ENCODE results near the gene GNG8.
"Not testable (repeated sequence)": the region's sequence is repeated elsewhere in the genome, so short reads cannot be mapped to it uniquely, and the experiment has no call there.

GNG8 gene

GRCh38 chr19:46644720-46645119, 8.7 kb upstream of the GNG8 start:
- DNase-seq, result no peak

DNA sequence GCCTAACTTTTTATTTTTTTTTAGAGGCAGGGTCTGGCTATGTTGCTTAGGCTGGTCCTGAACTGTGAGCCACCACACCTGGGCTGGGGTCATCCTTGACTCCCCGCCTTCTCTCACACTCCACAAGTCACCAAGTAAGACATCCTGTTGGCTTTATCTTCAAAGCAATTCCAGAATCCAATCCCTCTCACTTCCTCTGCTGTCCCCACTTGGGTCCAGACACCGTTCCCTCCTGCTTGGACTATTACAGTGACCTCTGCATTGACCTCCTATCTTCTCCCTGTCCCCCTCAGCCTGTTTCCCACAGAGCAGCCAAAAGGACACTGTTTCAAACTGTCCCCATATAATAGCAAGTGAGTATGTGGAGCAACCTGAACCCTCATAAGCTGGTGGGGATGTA, 4.7 kb upstream of the GNG8 start:
- DNase-seq, result no peak

DNA sequence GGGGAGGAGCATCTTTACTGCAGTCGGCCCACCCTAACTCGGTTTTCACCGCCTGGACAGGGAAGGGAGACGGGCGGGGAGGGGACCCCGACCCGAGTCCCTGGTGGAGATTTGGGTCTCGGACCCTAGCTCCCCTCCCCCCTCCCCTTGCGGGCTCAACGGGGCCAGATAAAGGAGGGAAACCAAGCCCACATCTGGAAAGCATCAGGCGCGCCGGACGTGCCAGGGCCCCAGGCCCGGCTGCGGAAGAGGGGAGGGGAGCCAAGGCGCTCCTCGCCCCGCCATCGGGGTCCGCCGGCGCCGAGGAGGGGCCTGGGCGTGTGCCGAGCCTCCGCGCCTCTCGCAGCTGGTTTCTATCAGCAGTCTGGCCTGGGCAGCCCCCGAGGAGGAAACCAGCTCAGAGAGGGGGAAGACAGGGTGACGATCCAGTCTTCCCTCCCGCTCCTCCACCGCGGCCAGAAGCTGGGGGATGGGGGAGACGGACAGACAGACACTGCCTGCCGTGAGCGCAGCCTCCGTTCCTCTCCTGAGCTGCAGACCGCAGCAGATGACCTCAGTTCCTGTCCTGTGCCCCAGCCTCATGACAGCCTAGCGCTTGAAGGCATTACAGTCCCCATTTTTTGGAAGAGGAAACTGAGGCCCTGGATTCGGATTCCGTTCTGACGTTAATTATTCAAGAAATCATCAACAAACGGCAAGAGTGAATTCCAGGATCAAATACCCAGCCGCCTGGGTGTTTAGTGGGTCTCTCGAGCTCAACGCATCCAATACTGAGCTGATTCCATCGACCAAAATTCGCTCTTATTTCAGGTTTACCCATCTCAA, 3.6 kb upstream of the GNG8 start:
- DNase-seq, result peak; percentile 34

DNA sequence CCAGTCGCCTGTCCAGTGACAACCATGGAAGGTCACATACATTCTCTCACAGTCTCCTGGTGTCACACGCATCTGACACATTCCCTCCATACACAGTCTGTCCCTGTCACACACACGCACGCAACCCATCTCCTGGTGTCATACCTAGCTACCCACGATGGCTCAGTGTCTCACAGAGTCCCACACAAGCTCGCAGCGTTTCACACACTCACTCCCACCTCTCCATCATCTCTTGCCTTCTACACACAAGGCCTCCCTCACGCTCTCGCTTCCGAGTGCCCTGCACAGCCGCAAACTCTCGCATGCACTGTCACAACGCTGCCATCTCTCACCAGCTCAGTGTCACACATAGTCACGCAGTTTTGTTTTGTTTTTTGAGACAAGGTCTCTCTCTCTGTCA, 1.2 kb upstream of the GNG8 start:
- DNase-seq, result no peak

DNA sequence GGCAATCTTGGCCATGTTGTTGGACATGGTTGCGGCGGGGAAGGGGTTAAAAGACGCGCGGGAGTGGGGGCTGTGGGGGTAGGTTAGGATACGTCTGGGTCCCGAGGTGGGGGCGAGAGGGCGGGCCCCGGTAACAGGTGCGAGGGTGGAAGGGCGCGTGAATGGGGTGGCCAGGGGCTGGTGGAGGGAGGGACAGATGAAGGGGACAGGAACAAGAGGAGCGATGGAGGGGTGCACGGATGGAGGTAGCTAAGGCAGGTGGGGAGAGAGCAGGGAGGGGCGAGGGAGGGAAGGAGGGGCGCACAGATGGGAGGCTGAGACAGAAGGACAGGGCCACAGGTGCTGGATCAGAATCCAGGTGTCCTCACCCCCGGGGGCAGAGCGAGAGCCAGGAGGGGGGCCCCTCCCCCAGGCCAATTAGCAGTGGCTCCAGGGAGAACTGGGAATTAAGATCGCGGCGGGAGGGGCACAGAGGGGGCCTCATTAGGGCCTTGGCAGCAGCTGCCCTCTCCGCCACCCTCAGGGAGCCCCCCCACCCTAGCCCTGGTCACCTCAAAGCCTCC, 1.3 kb downstream of the GNG8 start:
- DNase-seq, result no peak

- peak; percentile 96 for DNase-seq
Observed at GRCh38 chr19:46634045-46634655, 1.9 kb downstream of the GNG8 start.

DNA sequence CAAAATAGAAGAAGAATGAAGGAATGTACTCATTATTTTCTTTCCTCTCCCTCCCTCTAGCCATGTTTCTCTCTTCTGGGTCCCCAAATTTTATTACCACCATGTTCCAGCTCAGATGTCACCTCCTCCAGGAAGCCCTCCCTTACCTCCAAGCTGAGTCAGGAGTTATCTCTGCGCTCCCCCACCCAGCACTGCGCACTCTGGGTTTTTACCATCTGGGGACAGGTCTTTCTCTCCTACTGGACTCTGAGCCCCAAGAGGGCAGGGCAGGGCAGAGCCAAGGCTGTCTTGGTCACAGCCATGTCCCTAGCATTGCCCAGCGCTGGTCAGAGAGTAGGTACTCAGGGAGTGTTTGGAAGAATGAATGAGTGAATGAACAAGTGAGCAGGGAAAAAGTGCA, 2.9 kb downstream of the GNG8 start:
- no peak for DNase-seq

DNA sequence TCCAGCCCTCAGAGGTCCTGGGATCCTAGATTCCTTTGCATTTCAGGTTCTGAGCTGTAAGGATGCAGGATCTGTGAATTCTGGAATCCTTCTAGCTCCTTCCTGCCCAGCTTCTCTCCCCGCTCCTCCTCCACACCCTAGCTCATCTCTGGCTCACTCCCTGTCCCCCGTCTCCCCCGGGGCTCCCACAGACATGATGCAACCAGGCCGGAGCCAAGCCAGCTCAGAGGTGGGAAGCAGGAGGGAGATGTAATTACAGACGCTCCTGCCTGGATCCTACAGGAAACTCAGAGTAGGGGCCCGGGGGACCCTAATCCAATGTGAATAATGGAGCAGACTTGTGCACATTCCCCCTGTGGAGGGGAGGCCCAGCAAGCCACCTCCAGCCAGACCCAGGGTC, 4.5 kb downstream of the GNG8 start:
- no peak for DNase-seq

- no peak for DNase-seq
Observed at GRCh38 chr19:46630586-46631205, 5.3 kb downstream of the GNG8 start.

DNA sequence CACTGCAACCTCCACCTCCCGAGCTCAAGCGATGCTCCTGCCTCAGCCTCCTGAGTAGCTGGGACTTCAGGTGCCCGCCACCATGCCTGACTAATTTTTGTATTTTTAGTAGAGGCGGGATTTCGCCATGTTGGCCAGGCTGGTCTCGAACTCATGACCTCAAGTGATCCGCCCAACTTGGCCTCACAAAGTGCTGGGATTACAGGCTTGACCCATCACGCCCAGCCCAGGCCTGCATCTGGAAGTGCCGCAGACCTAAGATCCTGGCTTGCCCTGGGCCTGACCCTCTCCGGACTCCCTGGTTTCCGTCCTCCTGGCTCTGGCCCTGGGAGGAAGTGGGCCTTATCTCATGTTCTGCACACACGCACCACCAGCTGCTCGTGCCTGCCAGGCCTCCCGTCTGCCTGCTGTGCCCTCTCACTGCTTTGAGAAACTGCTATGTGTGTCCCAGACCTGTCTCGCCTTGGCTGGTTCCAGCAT, 6.4 kb downstream of the GNG8 start:
- DNase-seq, result no peak

DNA sequence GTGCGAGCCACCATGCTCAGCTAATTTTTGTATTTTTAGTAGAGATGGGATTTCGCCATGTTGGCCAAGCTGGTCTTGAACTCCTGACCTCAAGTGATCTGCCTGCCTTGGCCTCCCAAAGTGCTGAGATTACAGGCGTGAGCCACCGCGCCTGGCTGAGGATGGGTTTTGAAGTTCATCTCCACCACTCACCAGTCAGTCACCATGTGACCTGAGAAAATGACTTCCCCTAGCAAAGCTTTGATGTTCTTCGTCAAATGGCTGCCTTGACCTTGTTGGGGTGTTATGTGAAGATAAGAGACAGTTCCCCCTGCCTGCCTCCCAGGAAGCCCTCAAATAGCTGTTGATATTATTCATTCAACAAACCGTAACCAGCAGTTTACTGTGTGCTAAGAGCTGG, 7.0 kb downstream of the GNG8 start:
- not testable (repeated sequence) for DNase-seq

DNA sequence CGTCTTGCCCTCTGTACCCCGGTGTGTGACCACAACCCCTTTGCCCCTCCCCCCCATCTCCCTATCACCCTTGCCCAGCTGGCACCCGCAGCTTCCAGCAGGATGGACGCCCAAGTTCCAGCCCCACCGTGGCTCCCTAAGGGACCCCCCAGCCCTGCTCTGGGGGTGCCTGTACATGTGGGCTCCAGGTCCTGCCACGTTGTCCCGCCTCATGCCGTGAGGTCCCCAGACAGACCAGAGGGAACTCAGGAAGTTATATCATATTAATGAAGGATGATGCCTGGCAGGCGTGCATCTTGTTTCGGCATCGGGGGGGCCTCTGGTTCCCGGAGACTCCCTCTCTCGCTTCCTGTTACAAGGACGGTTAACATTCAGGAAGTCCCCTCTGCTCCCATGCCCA, 9.6 kb downstream of the GNG8 start:
- DNase-seq, result no peak

DNA sequence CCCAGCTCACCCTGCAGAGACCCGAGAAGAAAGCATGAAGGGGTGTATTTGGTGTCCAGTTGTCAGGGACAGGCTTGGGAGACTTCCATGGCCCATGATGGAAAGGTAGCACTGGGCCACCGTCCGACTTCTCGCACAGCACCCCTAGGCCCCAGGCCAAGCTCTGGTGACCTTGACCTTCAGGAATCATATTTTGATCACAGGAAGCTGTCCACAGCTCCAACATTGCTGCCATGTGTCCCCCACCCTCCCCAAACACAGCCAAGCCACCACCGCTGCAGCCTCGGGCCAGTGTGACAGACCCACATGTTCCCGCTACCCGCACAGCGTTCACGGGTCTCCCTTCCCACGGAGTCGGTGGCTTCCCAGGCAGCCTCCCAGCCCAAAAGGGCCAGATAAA, 10.3 kb downstream of the GNG8 start:
- no peak for DNase-seq

DNA sequence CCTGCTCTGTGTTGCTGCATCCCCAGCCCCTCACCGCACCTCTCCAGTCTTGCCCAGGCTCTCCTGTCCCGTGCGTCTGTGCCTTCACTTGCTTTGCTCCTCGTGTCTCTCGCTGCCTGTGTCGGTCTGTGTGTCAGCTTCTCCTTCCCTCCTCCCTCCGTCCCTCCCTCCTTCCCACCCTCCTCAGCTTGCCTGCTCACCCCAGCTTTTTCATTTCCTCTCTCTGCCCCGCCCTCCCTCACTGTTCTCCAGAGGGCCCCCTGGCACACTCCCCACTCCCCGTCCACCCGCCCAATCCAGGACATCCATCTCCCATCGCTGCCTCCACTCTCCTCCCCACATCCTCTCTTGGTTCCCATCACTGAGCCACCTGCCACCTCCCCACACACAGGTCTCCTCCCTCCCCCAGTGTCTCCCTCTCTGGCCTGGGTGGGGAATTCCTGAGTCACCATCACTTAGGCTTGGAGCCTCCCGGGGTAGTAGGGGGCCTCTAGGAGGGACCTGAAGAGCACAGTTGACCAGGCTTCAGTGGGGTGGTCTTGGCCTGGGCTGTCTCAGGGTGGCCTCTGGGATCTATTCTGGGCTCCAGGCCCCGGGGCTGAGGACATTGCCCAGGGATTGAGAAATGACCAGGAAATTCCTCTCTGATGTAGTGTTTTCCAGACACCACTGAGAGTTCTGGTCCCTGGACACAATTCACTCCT, 10.9 kb downstream of the GNG8 start, which contains the start of gene PTGIR:
PTGIR (minus strand) TSS at position 132 of the 704 bp plus-strand sequence. CDS start 864 bp downstream, outside the sequence.
- no peak for DNase-seq

DNA sequence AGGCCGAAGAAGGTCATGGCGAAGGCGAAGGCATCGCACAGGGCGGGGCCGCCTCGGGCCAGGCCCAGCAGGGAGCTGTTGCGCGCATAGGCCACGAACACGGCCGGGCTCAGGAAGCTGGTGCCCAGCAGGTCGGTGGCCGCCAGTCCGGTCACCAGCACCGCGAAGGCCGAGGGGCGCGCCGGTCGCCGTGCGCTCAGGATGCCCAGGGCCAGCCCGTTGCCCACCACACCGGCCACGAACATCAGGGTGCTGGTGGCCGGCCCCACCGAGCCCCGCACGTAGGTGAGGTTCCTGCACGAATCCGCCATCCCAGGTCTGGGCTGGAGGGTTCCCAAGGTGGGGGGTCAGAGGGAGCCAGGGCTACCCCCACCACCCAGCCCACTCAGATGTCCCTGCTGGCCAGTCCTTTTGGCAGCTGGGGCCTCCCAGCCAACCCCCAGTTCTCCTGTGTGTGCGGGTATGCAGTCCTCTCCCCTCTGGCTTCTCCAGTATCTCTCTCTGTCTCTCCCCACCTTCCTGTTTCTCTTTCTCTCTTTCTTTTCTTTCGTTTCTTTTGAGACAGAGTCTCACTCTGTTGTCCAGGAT, 12.0 kb downstream of the GNG8 start:
- no peak for DNase-seq

DNA sequence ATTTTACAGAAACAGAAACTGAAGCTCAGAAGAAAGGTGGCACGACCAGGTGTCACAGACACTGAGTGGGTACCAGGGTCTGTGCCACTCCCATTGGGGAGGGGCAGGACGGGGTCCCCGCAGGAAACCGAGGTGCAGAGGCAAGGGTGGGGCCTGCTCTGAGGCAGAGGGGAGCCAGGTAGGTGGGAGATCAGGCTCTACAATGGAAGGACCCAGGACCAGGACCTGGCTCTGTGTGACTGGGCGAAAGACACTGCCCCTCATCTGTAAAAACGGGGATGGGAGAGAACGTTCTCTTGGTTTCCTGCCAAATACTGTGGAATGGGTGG, 13.9 kb downstream of the GNG8 start:
- no peak for DNase-seq

- DNase-seq, result no peak
Observed at GRCh38 chr19:46621191-46622117, 14.5 kb downstream of the GNG8 start.

DNA sequence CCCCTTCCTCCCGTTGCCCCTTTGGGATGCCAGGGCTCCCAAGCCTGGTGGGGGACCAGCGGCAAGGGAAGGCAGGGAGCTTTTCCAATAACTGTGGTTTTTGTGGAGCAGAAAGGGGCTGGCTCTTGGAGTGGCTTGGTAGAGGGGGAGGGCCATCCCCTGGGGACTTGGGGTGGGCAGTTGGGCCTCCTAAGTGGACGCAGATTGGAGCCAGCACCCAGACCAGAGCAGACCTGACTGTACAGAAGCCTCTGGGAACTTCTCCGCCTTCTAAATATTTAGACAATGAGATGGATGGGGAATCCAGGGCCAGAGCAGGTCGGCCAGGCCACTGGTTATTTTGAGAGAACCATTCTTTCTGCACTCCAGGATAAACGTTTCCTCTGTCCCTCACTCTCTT, 15.3 kb downstream of the GNG8 start:
- DNase-seq, result no peak

DNA sequence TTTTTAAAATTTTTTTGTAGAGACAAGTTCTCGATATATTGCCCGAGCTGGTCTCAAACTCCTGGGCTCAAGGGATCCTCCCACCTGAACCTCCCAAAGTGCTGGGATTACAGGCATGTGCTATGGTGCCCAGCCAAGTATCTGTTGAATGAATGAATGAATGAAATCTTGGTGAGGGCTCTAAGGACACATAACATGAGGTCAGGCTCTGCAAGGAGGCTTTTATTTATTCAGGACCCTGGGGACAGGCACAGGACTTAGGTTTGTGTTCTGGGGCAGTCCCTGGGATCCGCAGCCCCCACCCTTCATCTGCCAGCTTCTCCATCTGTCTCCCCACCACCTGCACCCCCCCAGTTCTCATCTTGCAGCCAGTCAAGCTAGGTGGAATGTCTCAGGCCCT, 15.7 kb downstream of the GNG8 start:
- DNase-seq, result no peak

GRCh38 chr19:46618670-46619231, 17.3 kb downstream of the GNG8 start:
- DNase-seq, result no peak

- no peak for DNase-seq
Observed at GRCh38 chr19:46617601-46618000, 18.4 kb downstream of the GNG8 start.

All from activated CD4-positive, alpha-beta T cell treated with anti-CD3 and anti-CD28 coated beads, Interleukin-2, Interleukin-6, amounts not matched to agents 100 ng/mL and 50 ng/mL, durations not matched to agents 16 hours and 8 hours (primary cell).